DMS114 treated with DMSO at 0.1 percent for 48 hours (cell line): Measurements from ENCODE around the gene COL3A1.

Experiments used
- DNase-seq: peaks from one replicate; lab custom pipeline; 2025; ENCODE audit not compliant: unreplicated experiment; lab: John Stamatoyannopoulos, UW

Gene COL3A1

GRCh38 chr2:188974164-188974563 is at the start of gene COL3A1:
COL3A1 (plus strand) TSS chr2:188974373; CDS start chr2:188974490, 117 bp downstream.
- DNase-seq: peak; percentile 83

- no peak for DNase-seq
These were observed 45.5 kb upstream of the COL3A1 start for GRCh38 chr2:188928643-188929042.

- DNase-seq: no peak
These were observed 42.8 kb upstream of the COL3A1 start for GRCh38 chr2:188931361-188931760.

GRCh38 chr2:188937228-188938220 is 36.6 kb upstream of the COL3A1 start:
- DNase-seq: no peak

GRCh38 chr2:188940171-188940570 is 34.0 kb upstream of the COL3A1 start:
- no peak for DNase-seq

- no peak for DNase-seq
These were observed 29.7 kb upstream of the COL3A1 start for GRCh38 chr2:188944442-188944841.

GRCh38 chr2:188949046-188949818 is 24.9 kb upstream of the COL3A1 start:
- DNase-seq: no peak

- no peak for DNase-seq
These were observed 21.3 kb upstream of the COL3A1 start for GRCh38 chr2:188952901-188953300.

GRCh38 chr2:188956290-188956689 is 17.9 kb upstream of the COL3A1 start:
- DNase-seq: no peak

- no peak for DNase-seq
These were observed 17.2 kb upstream of the COL3A1 start for GRCh38 chr2:188956961-188957360.

GRCh38 chr2:188957646-188958045 is 16.5 kb upstream of the COL3A1 start:
- no peak for DNase-seq

- DNase-seq: no peak
These were observed 10.4 kb upstream of the COL3A1 start for GRCh38 chr2:188963741-188964140.

GRCh38 chr2:188964976-188965546 is 9.1 kb upstream of the COL3A1 start:
- no peak for DNase-seq

- DNase-seq: no peak
These were observed 8.6 kb upstream of the COL3A1 start for GRCh38 chr2:188965563-188965962.

- DNase-seq: no peak
These were observed 8.0 kb upstream of the COL3A1 start for GRCh38 chr2:188966079-188966571.

- no peak for DNase-seq
These were observed 7.3 kb upstream of the COL3A1 start for GRCh38 chr2:188966728-188967440.

GRCh38 chr2:188969236-188969635 is 4.9 kb upstream of the COL3A1 start:
- no peak for DNase-seq

GRCh38 chr2:188969651-188970050 is 4.5 kb upstream of the COL3A1 start:
- no peak for DNase-seq

- DNase-seq: no peak
These were observed 4.0 kb upstream of the COL3A1 start for GRCh38 chr2:188970211-188970610.

- DNase-seq: no peak
These were observed 2.7 kb upstream of the COL3A1 start for GRCh38 chr2:188971432-188971861.

GRCh38 chr2:188973641-188974040 is 532 bp upstream of the COL3A1 start:
- peak; percentile 77 for DNase-seq
